H1 (cell line): Measurements from ENCODE around the gene GDAP1L1. TPM values are rescaled to one million over a fixed set of nuclear protein-coding genes. Genes with fewer than 3 reads are reported as not detected.
A peak's percentile ranks its signal among the peaks of the same experiment; 100 is the strongest.

ENCODE experiments used
- CTCF ChIA-PET: fragments of 300-600 bp; sonication (Branson Sonifier 250); formaldehyde crosslinking; loops from one replicate; lab custom pipeline; 2021; ENCODE audit not compliant: partially characterized antibody; lab: Charles Lee
- POLR2A ChIA-PET: fragments of 300-600 bp; sonication (Branson Sonifier 250); formaldehyde crosslinking; loops from one replicate; lab custom pipeline; 2021; ENCODE audit warnings: inconsistent platforms; ENCODE audit not compliant: partially characterized antibody; lab: Charles Lee
- DNase-seq, 2 experiments: peaks; one replicate each; pipeline versions ENCODE4 v3.0.0 to v3.0.0-alpha.2; 2010 to 2022; ENCODE audit warnings: low spot score in 2 of 2, low read depth in 1 of 2, mixed read lengths in 1 of 2
- FAIRE-seq: peaks from 2 replicates; lab custom pipeline; 2011; peaks lifted over from hg19 to GRCh38; lab: Jason Lieb, UNC
- H2AFZ ChIP-seq: 2 replicates; pipeline ENCODE4 v1.8.1; 2012; ENCODE audit warnings: low read length, inconsistent platforms
- H2AK5ac ChIP-seq: 2 replicates; pipeline ENCODE4 v1.6.1; 2013; ENCODE audit warnings: low read depth, low read length
- H2BK120ac ChIP-seq: replicated peaks from 2 replicates; pipeline ENCODE3; 2013; ENCODE audit warnings: low read depth, low read length, inconsistent platforms
- H2BK12ac ChIP-seq: 2 replicates; pipeline ENCODE4 v1.6.1; 2013; ENCODE audit warnings: low read depth, low read length
- H2BK15ac ChIP-seq: 2 replicates; pipeline ENCODE4 v1.6.1; 2013; ENCODE audit warnings: low read length
- H2BK20ac ChIP-seq: 2 replicates; pipeline ENCODE4 v1.6.1; 2013; ENCODE audit warnings: low read length
- H2BK5ac ChIP-seq: 2 replicates; pipeline ENCODE4 v1.6.1; 2013; ENCODE audit warnings: low read depth, low read length
- H3K14ac ChIP-seq: 2 replicates; pipeline ENCODE4 v1.6.1; 2013; ENCODE audit warnings: inconsistent platforms; ENCODE audit not compliant: insufficient read length
- H3K18ac ChIP-seq: 2 replicates; pipeline ENCODE4 v1.6.1; 2013; ENCODE audit warnings: low read length; ENCODE audit errors: extremely low read depth
- H3K23ac ChIP-seq: 2 replicates; pipeline ENCODE4 v1.6.1; 2013; ENCODE audit warnings: inconsistent platforms; ENCODE audit not compliant: insufficient read length
- H3K23me2 ChIP-seq: 2 replicates; pipeline ENCODE4 v1.6.1; 2013; ENCODE audit warnings: low read depth, low read length
- H3K27ac ChIP-seq: 2 replicates; pipeline ENCODE4 v1.6.1; 2011; ENCODE audit warnings: low read depth, low read length, inconsistent platforms
- H3K27me3 ChIP-seq, 4 experiments: replicated peaks in 1 of 4; 1 replicate in 1 of 4; 2 replicates in 3 of 4; pipeline versions ENCODE4 v1.6.1 to v1.8.1; 2011 to 2013; ENCODE audit warnings: low read length in 3 of 4, mild to moderate bottlenecking in 3 of 4, inconsistent platforms in 2 of 4, mixed read lengths in 2 of 4, moderate library complexity in 1 of 4; ENCODE audit not compliant: control insufficient read depth in 3 of 4, insufficient read depth in 3 of 4; ENCODE audit errors: extremely low read depth in 1 of 4
- H3K36me3 ChIP-seq, 4 experiments: 2 replicates each; pipeline versions ENCODE4 v1.6.1 to v1.8.1; 2011 to 2013; ENCODE audit warnings: mild to moderate bottlenecking in 4 of 4, low read length in 3 of 4, moderate library complexity in 2 of 4, control low read depth in 1 of 4, inconsistent platforms in 1 of 4; ENCODE audit not compliant: insufficient read depth in 4 of 4, control insufficient read depth in 2 of 4
- H3K4ac ChIP-seq: replicated peaks from 2 replicates; pipeline ENCODE3; 2013; ENCODE audit warnings: low read length, low read depth, mixed read lengths, inconsistent platforms; ENCODE audit not compliant: insufficient read length
- H3K4me1 ChIP-seq, 4 experiments: replicated peaks in 1 of 4; 1 replicate in 1 of 4; 2 replicates in 3 of 4; pipeline versions ENCODE4 v1.6.1 to v1.8.1; 2011 to 2013; ENCODE audit warnings: low read length in 3 of 4, inconsistent platforms in 2 of 4, mixed read lengths in 1 of 4; ENCODE audit not compliant: insufficient read depth in 4 of 4, control insufficient read depth in 3 of 4
- H3K4me2 ChIP-seq, 2 experiments: 2 replicates each; pipeline versions ENCODE4 v1.6.1 to v1.8.1; 2011 to 2013; ENCODE audit warnings: low read depth in 2 of 2, low read length in 2 of 2, control low read depth in 1 of 2, inconsistent platforms in 1 of 2, mild to moderate bottlenecking in 1 of 2; ENCODE audit not compliant: insufficient read depth in 1 of 2
- H3K4me3 ChIP-seq, 4 experiments: fragments of 200-600, 300-600 bp in 1 of 4; sonication (generic), shearing (Covaris generic), sonication (Bioruptor Twin) in 1 of 4; 2 replicates each; pipeline versions ENCODE4 v1.5.1 to v1.8.1; 2011 to 2016; ENCODE audit warnings: low read length in 4 of 4, low read depth in 3 of 4, control low read depth in 2 of 4, inconsistent platforms in 2 of 4, mild to moderate bottlenecking in 2 of 4, mixed read lengths in 1 of 4, moderate library complexity in 1 of 4; ENCODE audit not compliant: insufficient read depth in 2 of 4; ENCODE audit errors: extremely low read depth in 1 of 4
- H3K56ac ChIP-seq: replicated peaks from 2 replicates; pipeline ENCODE3; 2013; ENCODE audit warnings: low read depth, mild to moderate bottlenecking, mixed read lengths, low read length, inconsistent platforms; ENCODE audit not compliant: insufficient read length
- H3K79me1 ChIP-seq: 2 replicates; pipeline ENCODE4 v1.6.1; 2013; ENCODE audit warnings: low read depth, low read length, control low read depth
- H3K79me2 ChIP-seq, 2 experiments: 2 replicates each; pipeline versions ENCODE4 v1.6.1 to v1.8.1; 2012 to 2013; ENCODE audit warnings: low read length in 2 of 2, mild to moderate bottlenecking in 2 of 2, inconsistent platforms in 1 of 2; ENCODE audit not compliant: insufficient read depth in 2 of 2, control insufficient read depth in 1 of 2
- H3K9ac ChIP-seq, 4 experiments: replicated peaks in 1 of 4; 1 replicate in 1 of 4; 2 replicates in 3 of 4; pipeline versions ENCODE4 v1.6.1 to v1.8.1; 2011 to 2013; ENCODE audit warnings: low read depth in 3 of 4, low read length in 3 of 4, control low read depth in 2 of 4, mild to moderate bottlenecking in 2 of 4, moderate library complexity in 2 of 4, inconsistent platforms in 1 of 4; ENCODE audit errors: extremely low read depth in 1 of 4
- H3K9me3 ChIP-seq, 2 experiments: 2 replicates each; pipeline versions ENCODE4 v1.6.1 to v1.8.1; 2012 to 2013; ENCODE audit warnings: mild to moderate bottlenecking in 2 of 2, moderate library complexity in 2 of 2, control low read depth in 1 of 2, inconsistent platforms in 1 of 2, low read depth in 1 of 2, low read length in 1 of 2, mixed read lengths in 1 of 2; ENCODE audit not compliant: insufficient read depth in 2 of 2
- H4K20me1 ChIP-seq, 2 experiments: replicated peaks in 1 of 2; 2 replicates each; pipeline versions ENCODE3 to v1.8.1; 2011 to 2013; ENCODE audit warnings: inconsistent platforms in 2 of 2, low read length in 2 of 2, mild to moderate bottlenecking in 1 of 2; ENCODE audit not compliant: insufficient read depth in 2 of 2, control insufficient read depth in 1 of 2
- H4K5ac ChIP-seq: 2 replicates; pipeline ENCODE4 v1.6.1; 2013; ENCODE audit warnings: low read length, low read depth, mixed read lengths, inconsistent platforms; ENCODE audit not compliant: insufficient read length
- H4K8ac ChIP-seq: 2 replicates; pipeline ENCODE4 v1.8.0; 2013; ENCODE audit warnings: mild to moderate bottlenecking, moderate library complexity, low read length, inconsistent platforms; ENCODE audit not compliant: insufficient read depth; ENCODE audit errors: extremely low read depth
- H4K91ac ChIP-seq: replicated peaks from 2 replicates; pipeline ENCODE3; 2013; ENCODE audit warnings: low read length, mixed read lengths, inconsistent platforms; ENCODE audit not compliant: insufficient read length
- BRCA1 ChIP-seq: IDR thresholded peaks from 2 replicates; pipeline ENCODE4 v1.6.1; 2012; ENCODE audit warnings: low read depth, low read length, improper control_type of control experiment
- CBX5 ChIP-seq: fragments of 300-800, 300-1000 bp; sonication (generic); IDR thresholded peaks from 2 replicates; pipeline ENCODE4 v1.7.1; 2016; ENCODE audit warnings: antibody characterized with exemption, low read length, low read depth
- GABPA ChIP-seq: IDR thresholded peaks from 2 replicates; pipeline ENCODE4 v1.6.1; 2011; ENCODE audit warnings: mild to moderate bottlenecking, low read length, moderate library complexity, borderline replicate concordance; ENCODE audit not compliant: insufficient read depth
- KDM1A ChIP-seq: fragments of 200-600, 300-600 bp; sonication (generic); IDR thresholded peaks from 2 replicates; pipeline ENCODE4 v1.7.1; 2016; ENCODE audit warnings: mild to moderate bottlenecking, low read length, borderline replicate concordance
- MAFK ChIP-seq: IDR thresholded peaks from 2 replicates; pipeline ENCODE4 v1.6.1; 2012; ENCODE audit warnings: low read depth, mild to moderate bottlenecking, improper control_type of control experiment, low read length
- USF2 ChIP-seq: IDR thresholded peaks from 2 replicates; pipeline ENCODE4 v1.6.1; 2011; ENCODE audit warnings: low read length, improper control_type of control experiment
- WGBS, 2 experiments: shearing (Covaris generic) in 1 of 2; methylation state at CpG; one replicate each; pipeline versions ENCODE4 v1.1.6 to v1.1.7; 2013 to 2015; ENCODE audit warnings: low lambda C conversion rate in 2 of 2, mixed read lengths in 2 of 2, inconsistent platforms in 1 of 2, low coverage in 1 of 2, missing lambda C conversion rate in 1 of 2; ENCODE audit not compliant: insufficient replicate concordance in 2 of 2, insufficient coverage in 1 of 2, insufficient read length in 1 of 2; ENCODE audit errors: extremely low coverage in 1 of 2, missing lambda C conversion rate in 1 of 2; 5-methylcytosine and 5-hydroxymethylcytosine counted together
- polyA plus RNA-seq, 7 experiments: library from polyadenylated mRNA; depleted of rRNA in 3 of 7; stranded (reverse) in 5 of 7; unstranded in 2 of 7; fragments of >200 nt in 5 of 7; fragments of 200-250 nt in 2 of 7; gene quantifications; 1 replicate in 5 of 7; 2 replicates in 1 of 7; 4 replicates in 1 of 7; pipeline versions ENCODE4 v1.2.1 to v1.2.3, GENCODE V29; 2011 to 2013; ENCODE audit warnings: missing spikeins in 2 of 7, mixed read lengths in 2 of 7
- total RNA-seq: library from RNA; stranded (reverse); fragmentation: NEBNext Ultra II Directional; extraction: Animal tissue kit (Norgen Biotek cat#: 25700); gene quantifications from 2 replicates; pipeline ENCODE4 v1.2.1, GENCODE V29; 2021

Gene GDAP1L1
- total and polyA plus RNA-seq, 2 of the 8 experiments (the other 6 are each of a cell fraction or from before 2014, with no cell fraction given): 8.5 to 63.1 TPM

- Histone ChIP-seq H2AFZ (peak within 1 kb of the TSS; percentile 2; the same call in 1 of the 2 replicates), H3K36me3 (peaks cover 0 to 8% (median 6%) of the 10 kb centered on the region in 4 experiments; a peak in 1 of 8 replicates), H3K18ac (peak within 1 kb of the TSS; percentile 27), H2BK15ac (0 out of 2 replicates have a peak within 1 kb of the TSS, but pooled peaks have one; percentile 22), H2BK5ac (peak within 1 kb of the TSS; percentile 86), H3K14ac (no peak within 1 kb of the TSS), H2BK12ac (peak within 1 kb of the TSS; percentile 69; the same call in 1 of the 2 replicates), H3K79me2 (peaks cover 11 to 51% of the 10 kb centered on the region in 2 experiments), H2BK120ac (no peak within 1 kb of the TSS), H2AK5ac (peak within 1 kb of the TSS; percentile 26), H3K4me3 (peak within 1 kb of the TSS; percentile 87 to 99 (median 97)), H4K5ac (peak within 1 kb of the TSS; percentile 81), H4K8ac (peak within 1 kb of the TSS; percentile 96), H3K9me3 (no peaks in the 10 kb centered on the region), H3K4me1 (peaks cover 1 to 6% (median 5%) of the 10 kb centered on the region in 4 experiments), H2BK20ac (no peak within 1 kb of the TSS), H3K4ac (peak within 1 kb of the TSS; percentile 57), H3K9ac (peak within 1 kb of the TSS; percentile 92 to 97 (median 94)), H3K79me1 (peaks cover 5% of the 10 kb centered on the region), H3K27me3 (no peaks in the 10 kb centered on the region), H3K23ac (no peak within 1 kb of the TSS), H4K20me1 (peaks cover 4 to 6% of the 10 kb centered on the region in 2 experiments), H3K56ac (peak within 1 kb of the TSS; percentile 62), H3K27ac (peak within 1 kb of the TSS; percentile 91), H3K23me2 (peaks cover 8% of the 10 kb centered on the region), H3K4me2 (peak within 1 kb of the TSS; percentile 88 to 95), H4K91ac (peak within 1 kb of the TSS; percentile 89)
- ChIA-PET CTCF (interaction anchor here (0.6 to 1.2 kb wide), 4 partner anchors 13 to 135 kb away, joined by 3 to 6 read pairs (median 4); no protein-coding TSS in a partner anchor), POLR2A (interaction anchor here (0.8 to 1.1 kb wide), 10 partner anchors 8 to 117 kb away, joined by 3 to 7 read pairs (median 3); partner anchors contain the start of genes GDAP1L1 and JPH2)
- WGBS, 2 experiments: 1% methylated on average over 31 of the region's 79 CpGs; no CpG with 5 or more reads in 1 of the 2 experiments
- DNase-seq (peak; percentile 94 to 98), FAIRE-seq (no peak)
- no peak for TF ChIP-seq CBX5
- peak; percentile 80 for TF ChIP-seq USF2
- TF ChIP-seq KDM1A: no peak
- peak; percentile 61; the same call in 1 of the 2 replicates for TF ChIP-seq MAFK
- TF ChIP-seq GABPA: no peak
- no peak for TF ChIP-seq BRCA1
Observed at GRCh38 chr20:44210406-44211176, 36.5 kb upstream of the GDAP1L1 start, which contains the start of gene OSER1. Gene OSER1, minus strand, starts transcription at chr20:44210771. Its CDS starts 3,814 bp downstream, at chr20:44206957.
